ENCODE measurements around the gene CTCF. TPM values are rescaled to one million over a fixed set of nuclear protein-coding genes. Genes with fewer than 3 reads are reported as not detected.

The CTCF gene
- total RNA-seq, 2 experiments from 2014 or later, result 43.8 to 46.4 TPM

GRCh38 chr16:67683767-67684166 is 121.4 kb downstream of the CTCF start:
- peaks cover 21% of the 10 kb centered on the region for H3K4me1 Mint-ChIP-seq (ENCODE audit: low read depth)
- H3K9me3 ChIP-seq (ENCODE audit: control insufficient read depth in 1 of 2, insufficient read depth in 1 of 2, low read length in 2 of 2), result no peaks in the 10 kb centered on the region
- POLR2A ChIA-PET, result no interaction called here
- no peak overlapping the region for H3K27ac ChIP-seq (ENCODE audit: low read depth in 1 of 2, low read length in 2 of 2)
- H3K27ac Mint-ChIP-seq, result peak overlapping the region; percentile 11
- intact Hi-C loops (cut with DNase I, micrococcal nuclease), result no loop called here
- DNase-seq, result no peak
- no peaks in the 10 kb centered on the region for H3K27me3 ChIP-seq (ENCODE audit: control insufficient read depth in 1 of 2, insufficient read depth in 2 of 2, low read length in 2 of 2)
- TF ChIP-seq CTCF (IDR thresholded peaks at IDR 0.05), result no peak
- no peaks in the 10 kb centered on the region for H3K27me3 Mint-ChIP-seq
- no peak overlapping the region for H3K4me3 ChIP-seq (ENCODE audit: low read length)
- no peak overlapping the region for H3K4me3 Mint-ChIP-seq
- CTCF ChIA-PET, result no interaction called here
- peaks cover 22% of the 10 kb centered on the region for H3K36me3 Mint-ChIP-seq (ENCODE audit: low read depth)
- H3K9me3 Mint-ChIP-seq, result no peaks in the 10 kb centered on the region
- peaks cover 17% of the 10 kb centered on the region for H3K4me1 ChIP-seq (ENCODE audit: insufficient read depth, low read length)
- H3K36me3 ChIP-seq (ENCODE audit: insufficient read depth, low read length), result peaks cover 25% of the 10 kb centered on the region
- no peak for ATAC-seq (ENCODE audit: poor library complexity)

- Mint-ChIP-seq H3K27me3 (no peaks in the 10 kb centered on the region), H3K27ac (peak overlapping the region; percentile 78), H3K4me3 (no peak overlapping the region), H3K36me3 (ENCODE audit: low read depth) (peaks cover 22% of the 10 kb centered on the region), H3K9me3 (no peaks in the 10 kb centered on the region), H3K4me1 (ENCODE audit: low read depth) (peaks cover 21% of the 10 kb centered on the region)
- DNase-seq, result no peak
- peaks cover 17% of the 10 kb centered on the region for H3K4me1 ChIP-seq (ENCODE audit: insufficient read depth, low read length)
- intact Hi-C loops (cut with DNase I, micrococcal nuclease), result no loop called here
- peaks cover 27% of the 10 kb centered on the region for H3K36me3 ChIP-seq (ENCODE audit: insufficient read depth, low read length)
- no peaks in the 10 kb centered on the region for H3K9me3 ChIP-seq (ENCODE audit: control insufficient read depth in 1 of 2, insufficient read depth in 1 of 2, low read length in 2 of 2)
- peak overlapping the region in 1 of 2 donors; percentile 66 for H3K27ac ChIP-seq (ENCODE audit: low read depth in 1 of 2, low read length in 2 of 2)
- ATAC-seq (ENCODE audit: poor library complexity), result no peak
- ChIA-PET POLR2A (interaction anchor here (1.5 kb wide), 1 partner anchor 34 kb away, joined by 3 read pairs; the partner anchor contains the start of gene GFOD2), CTCF (interaction anchor here (0.6 kb wide), 1 partner anchor 173 kb away, joined by 3 read pairs; no protein-coding TSS in a partner anchor)
- no peak for TF ChIP-seq CTCF (IDR thresholded peaks at IDR 0.05)
- no peaks in the 10 kb centered on the region for H3K27me3 ChIP-seq (ENCODE audit: control insufficient read depth in 1 of 2, insufficient read depth in 2 of 2, low read length in 2 of 2)
- H3K4me3 ChIP-seq (ENCODE audit: low read length), result no peak overlapping the region
Measured at GRCh38 chr16:67685388-67686112, 123.2 kb downstream of the CTCF start.

Other genes with a start within 250 kb of the CTCF start
- not detected for gene KCTD19, start 235.8 kb upstream of the CTCF start, total RNA-seq
- gene LRRC36, start 235.7 kb upstream of the CTCF start, total RNA-seq, result not detected
- not detected for gene TPPP3, start 169.0 kb upstream of the CTCF start, total RNA-seq
- under 1 TPM in 1 of 2 experiments, not detected in 1; 0.22 TPM for gene ZDHHC1, start 146.0 kb upstream of the CTCF start, total RNA-seq
- not detected for gene HSD11B2, start 131.4 kb upstream of the CTCF start, total RNA-seq
- 10 to 100 TPM; 39.4 to 41.7 TPM for gene ATP6V0D1, start 81.4 kb upstream of the CTCF start, total RNA-seq
- not detected for gene AGRP, start 79.0 kb upstream of the CTCF start, total RNA-seq
- 10 to 100 TPM; 21.3 to 25.4 TPM for gene RIPOR1, start 33.7 kb upstream of the CTCF start, total RNA-seq
- gene CARMIL2, start 82.6 kb downstream of the CTCF start, total RNA-seq, result 100 to 1,000 TPM; 147 to 148 TPM
- 10 to 100 TPM; 21.6 to 26.0 TPM for gene ACD, start 97.7 kb downstream of the CTCF start, total RNA-seq
- gene PARD6A, start 98.4 kb downstream of the CTCF start, total RNA-seq, result 1 to 10 TPM; 4.5 to 4.7 TPM
- gene ENKD1, start 104.2 kb downstream of the CTCF start, total RNA-seq, result 1 to 10 TPM; 2.0 to 3.5 TPM
- gene C16orf86, start 104.3 kb downstream of the CTCF start, total RNA-seq, result 1 to 10 TPM; 2.0 to 2.4 TPM
- 1 to 10 TPM; 2.8 to 3.7 TPM for gene GFOD2, start 156.8 kb downstream of the CTCF start, total RNA-seq
- 10 to 100 TPM; 12.0 to 13.6 TPM for gene RANBP10, start 244.0 kb downstream of the CTCF start, total RNA-seq
- under 1 TPM; 0.52 to 0.61 TPM for gene TSNAXIP1, start 244.4 kb downstream of the CTCF start, total RNA-seq

Measured in CD4-positive, alpha-beta T cell (primary cell).